ENCODE data around the gene ILF3. TPM values are rescaled to one million over a fixed set of nuclear protein-coding genes. Genes with fewer than 3 reads are reported as not detected.

The ILF3 gene
- total RNA-seq, 4 donors from 2014 or later = 122 to 232 (median 159) TPM

GRCh38 chr19:10624585-10624984, 29.6 kb upstream of the ILF3 start:
- H3K9me3 ChIP-seq = no peaks in the 10 kb centered on the region
- TF ChIP-seq POLR2A (IDR thresholded peaks at IDR 0.05) (no peak), CTCF (IDR thresholded peaks at IDR 0.05) (no peak)
- peak overlapping the region in 1 of 3 donors; percentile 72 for H3K4me3 ChIP-seq (replicated peaks in 1 of 3)
- H3K27ac ChIP-seq = peak overlapping the region; percentile 15 to 93 (median 92)
- 66 to 71% methylated on average over 5 to 6 of the region's 6 CpGs for WGBS, 2 donors
- peaks cover 13 to 19% of the 10 kb centered on the region in 2 donors for H3K4me1 ChIP-seq
- peaks cover 12 to 13% of the 10 kb centered on the region in 2 donors for H3K36me3 ChIP-seq
- intact Hi-C loops (cut with DNase I) = no loop called here
- DNase-seq = no peak
- no peaks in the 10 kb centered on the region for H3K27me3 ChIP-seq

GRCh38 chr19:10625003-10625761, 29.0 kb upstream of the ILF3 start, which contains the start of gene SLC44A2:
TSS of gene SLC44A2 (plus strand) at chr19:10625553. CDS start at chr19:10625634, 81 bp downstream.
- WGBS, 2 donors = 5 to 12% methylated on average over 10 to 31 of the region's 53 CpGs
- intact Hi-C loops (cut with DNase I) = no loop called here
- H3K4me1 ChIP-seq = peaks cover 13 to 19% of the 10 kb centered on the region in 2 donors
- TF ChIP-seq POLR2A (IDR thresholded peaks at IDR 0.05) = peak in 1 of 2 donors; percentile 83
- no peak for TF ChIP-seq CTCF (IDR thresholded peaks at IDR 0.05)
- no peaks in the 10 kb centered on the region for H3K27me3 ChIP-seq
- no peaks in the 10 kb centered on the region for H3K9me3 ChIP-seq
- H3K27ac ChIP-seq = peak within 1 kb of the TSS; percentile 70 to 93 (median 92)
- peak; percentile 95 to 96 for DNase-seq
- peaks cover 12 to 17% of the 10 kb centered on the region in 2 donors for H3K36me3 ChIP-seq
- H3K4me3 ChIP-seq (replicated peaks in 1 of 3) = peak within 1 kb of the TSS; percentile 12 to 72 (median 30)

- peak; percentile 11 to 12 for DNase-seq
- peaks cover 12 to 19% of the 10 kb centered on the region in 2 donors for H3K36me3 ChIP-seq
- peaks cover 13 to 19% of the 10 kb centered on the region in 2 donors for H3K4me1 ChIP-seq
- peak overlapping the region; percentile 12 to 72 (median 30) for H3K4me3 ChIP-seq (replicated peaks in 1 of 3)
- no peaks in the 10 kb centered on the region for H3K27me3 ChIP-seq
- intact Hi-C loops (cut with DNase I) = no loop called here
- no peaks in the 10 kb centered on the region for H3K9me3 ChIP-seq
- 8 to 25% methylated on average over 8 to 9 of the region's 10 CpGs for WGBS, 2 donors
- no peak for TF ChIP-seq CTCF (IDR thresholded peaks at IDR 0.05)
- peak overlapping the region; percentile 70 to 93 (median 92) for H3K27ac ChIP-seq
These were observed 28.4 kb upstream of the ILF3 start for GRCh38 chr19:10625762-10626138.

- Histone ChIP-seq H3K4me1 (peaks cover 0 to 4% of the 10 kb centered on the region in 2 donors), H3K4me3 (replicated peaks in 1 of 3) (no peak overlapping the region), H3K27ac (no peak overlapping the region), H3K9me3 (no peaks in the 10 kb centered on the region), H3K36me3 (peaks cover 47 to 67% of the 10 kb centered on the region in 2 donors), H3K27me3 (no peaks in the 10 kb centered on the region)
- DNase-seq = no peak
- intact Hi-C loops (cut with DNase I) = no loop called here
- TF ChIP-seq POLR2A (IDR thresholded peaks at IDR 0.05) (no peak), CTCF (IDR thresholded peaks at IDR 0.05) (no peak)
- 76 to 88% methylated on average over 14 of the region's 14 CpGs for WGBS, 2 donors
These were observed 22.3 kb upstream of the ILF3 start for GRCh38 chr19:10631874-10632273.

GRCh38 chr19:10634430-10634829, 19.7 kb upstream of the ILF3 start:
- DNase-seq = no peak
- Histone ChIP-seq H3K4me1 (peaks cover 0 to 4% of the 10 kb centered on the region in 2 donors), H3K36me3 (peaks cover 51 to 70% of the 10 kb centered on the region in 2 donors), H3K27me3 (no peaks in the 10 kb centered on the region), H3K27ac (no peak overlapping the region), H3K4me3 (replicated peaks in 1 of 3) (no peak overlapping the region), H3K9me3 (no peaks in the 10 kb centered on the region)
- TF ChIP-seq POLR2A (IDR thresholded peaks at IDR 0.05) = no peak
- no peak for TF ChIP-seq CTCF (IDR thresholded peaks at IDR 0.05)
- intact Hi-C loops (cut with DNase I) = no loop called here
- WGBS, 2 donors = 92 to 97% methylated on average over 7 of the region's 7 CpGs

Data from thyroid gland (tissue), 4 donors.